IMR-90 (cell line): ENCODE results near the gene FOXN3. TPM values are rescaled to one million over a fixed set of nuclear protein-coding genes. Genes with fewer than 3 reads are reported as not detected.
A peak's percentile ranks its signal among the peaks of the same experiment; 100 is the strongest.

Source experiments
- ATAC-seq: fragments of 200-7000 bp; cut with Tn5 transposase; 2 replicates; pipeline ENCODE4 v1.9.1; 2020; ENCODE audit warnings: low read depth, mild to moderate bottlenecking, moderate library complexity
- BruUV-seq: library from RNA; stranded (reverse); fragments of 400-500 nt; replicated peaks from 2 replicates; lab custom pipeline; 2021; lab: Mats Ljungman, UMichigan
- CTCF ChIA-PET: fragments of 300-600 bp; formaldehyde crosslinking; extraction: SDS; loops from one replicate; lab custom pipeline; 2021; ENCODE audit warnings: antibody characterized with exemption; lab: Yijun Ruan, JAX
- POLR2A ChIA-PET: fragments of 300-600 bp; sonication (Branson Sonifier 250); formaldehyde crosslinking; loops from one replicate; lab custom pipeline; 2022; ENCODE audit warnings: antibody characterized with exemption; ENCODE audit not compliant: unreplicated experiment; lab: Charles Lee
- DNase-seq: peaks from one replicate; pipeline ENCODE4 v3.0.0; 2013
- H2AFZ ChIP-seq: replicated peaks from 2 replicates; pipeline ENCODE3; 2013; ENCODE audit warnings: low read length, mild to moderate bottlenecking; ENCODE audit not compliant: poor library complexity
- H2AK5ac ChIP-seq: 2 replicates; pipeline ENCODE4 v1.6.1; 2013; ENCODE audit warnings: low read depth, low read length, inconsistent platforms
- H2AK9ac ChIP-seq: replicated peaks from 2 replicates; pipeline ENCODE3; 2013; ENCODE audit warnings: mild to moderate bottlenecking, low read depth, low read length, moderate library complexity; ENCODE audit not compliant: poor library complexity
- H2BK120ac ChIP-seq: 2 replicates; pipeline ENCODE4 v1.6.1; 2013; ENCODE audit warnings: low read depth, low read length, inconsistent platforms
- H2BK15ac ChIP-seq: 3 replicates; pipeline ENCODE4 v1.6.1; 2013; ENCODE audit warnings: low read depth, low read length, inconsistent platforms
- H2BK20ac ChIP-seq: 2 replicates; pipeline ENCODE4 v1.6.1; 2013; ENCODE audit warnings: low read depth, mild to moderate bottlenecking, inconsistent platforms, low read length, moderate library complexity
- H2BK5ac ChIP-seq: 2 replicates; pipeline ENCODE4 v1.6.1; 2013; ENCODE audit warnings: mild to moderate bottlenecking, low read depth, low read length, inconsistent platforms; ENCODE audit not compliant: poor library complexity, severe bottlenecking
- H3K14ac ChIP-seq: replicated peaks from 2 replicates; pipeline ENCODE4 v1.6.1; 2013; ENCODE audit warnings: low read depth, low read length, inconsistent platforms
- H3K18ac ChIP-seq: 2 replicates; pipeline ENCODE4 v1.6.1; 2013; ENCODE audit warnings: low read depth, low read length, control low read depth
- H3K23ac ChIP-seq: 2 replicates; pipeline ENCODE4 v1.6.1; 2013; ENCODE audit warnings: low read depth, low read length, inconsistent platforms
- H3K27ac ChIP-seq: 2 replicates; pipeline ENCODE4 v1.5.1; 2013; ENCODE audit warnings: mild to moderate bottlenecking, control low read depth, low read length; ENCODE audit not compliant: insufficient read depth
- H3K27me3 ChIP-seq: 2 replicates; pipeline ENCODE4 v1.6.1; 2013; ENCODE audit warnings: low read length; ENCODE audit not compliant: control insufficient read depth, insufficient read depth
- H3K36me3 ChIP-seq: 2 replicates; pipeline ENCODE4 v1.6.1; 2013; ENCODE audit warnings: low read length, mixed read lengths; ENCODE audit not compliant: control insufficient read depth, insufficient read depth
- H3K4ac ChIP-seq: 2 replicates; pipeline ENCODE4 v1.6.1; 2013; ENCODE audit warnings: low read depth, low read length, inconsistent platforms
- H3K4me1 ChIP-seq: 2 replicates; pipeline ENCODE4 v1.6.1; 2013; ENCODE audit warnings: low read length, mixed read lengths; ENCODE audit not compliant: control insufficient read depth, insufficient read depth
- H3K4me2 ChIP-seq: 2 replicates; pipeline ENCODE4 v1.6.1; 2013; ENCODE audit warnings: low read depth, mild to moderate bottlenecking, control low read depth, low read length, moderate library complexity
- H3K4me3 ChIP-seq: 2 replicates; pipeline ENCODE4 v1.5.1; 2013; ENCODE audit warnings: low read depth, mild to moderate bottlenecking, control low read depth, low read length, moderate library complexity; ENCODE audit not compliant: insufficient read depth
- H3K56ac ChIP-seq: 2 replicates; pipeline ENCODE4 v1.6.1; 2013; ENCODE audit warnings: low read length, inconsistent platforms; ENCODE audit not compliant: insufficient read depth; ENCODE audit errors: extremely low read depth
- H3K79me1 ChIP-seq, 2 experiments: 2 replicates each; pipeline ENCODE4 v1.6.1; 2013; ENCODE audit warnings: low read length in 2 of 2, inconsistent platforms in 1 of 2, low read depth in 1 of 2
- H3K9ac ChIP-seq: 2 replicates; pipeline ENCODE4 v1.6.1; 2013; ENCODE audit warnings: low read depth, low read length, control low read depth
- H3K9me1 ChIP-seq: 2 replicates; pipeline ENCODE4 v1.6.1; 2013; ENCODE audit warnings: low read length, inconsistent platforms; ENCODE audit not compliant: insufficient read depth
- H3K9me3 ChIP-seq: 2 replicates; pipeline ENCODE4 v1.6.1; 2013; ENCODE audit warnings: low read length; ENCODE audit not compliant: control insufficient read depth, insufficient read depth
- H4K20me1 ChIP-seq: 2 replicates; pipeline ENCODE4 v1.6.1; 2013; ENCODE audit warnings: low read length, inconsistent platforms; ENCODE audit not compliant: insufficient read depth
- H4K5ac ChIP-seq: 2 replicates; pipeline ENCODE4 v1.6.1; 2013; ENCODE audit warnings: mild to moderate bottlenecking, low read depth, low read length, control low read depth
- H4K8ac ChIP-seq, 2 experiments: 2 replicates each; pipeline ENCODE4 v1.6.1; 2013; ENCODE audit warnings: low read depth in 2 of 2, low read length in 2 of 2, control low read depth in 1 of 2, inconsistent platforms in 1 of 2
- H4K91ac ChIP-seq: 2 replicates; pipeline ENCODE4 v1.6.1; 2013; ENCODE audit warnings: low read depth, low read length, inconsistent platforms; ENCODE audit not compliant: insufficient read depth
- CEBPB ChIP-seq: IDR thresholded peaks from 2 replicates; pipeline ENCODE4 v1.6.1; 2012; ENCODE audit warnings: low read depth, low read length, improper control_type of control experiment
- CHD1 ChIP-seq: IDR thresholded peaks from 2 replicates; pipeline ENCODE4 v1.6.1; 2012; ENCODE audit warnings: low read depth, low read length, improper control_type of control experiment
- FOS ChIP-seq: fragments of 150-350 bp; IDR thresholded peaks from 2 replicates; pipeline ENCODE4 v1.6.1; 2016; ENCODE audit warnings: low read depth, low read length
- MAFK ChIP-seq: IDR thresholded peaks from 2 replicates; pipeline ENCODE4 v1.6.1; 2012; ENCODE audit warnings: low read depth, low read length, improper control_type of control experiment
- MAZ ChIP-seq: IDR thresholded peaks from 2 replicates; pipeline ENCODE4 v1.6.1; 2012; ENCODE audit warnings: low read depth, mild to moderate bottlenecking, low read length, improper control_type of control experiment, moderate library complexity, borderline replicate concordance
- NFE2L2 ChIP-seq: fragments of 150-350 bp; IDR thresholded peaks from 2 replicates; pipeline ENCODE4 v1.6.1; 2016; ENCODE audit warnings: low read depth, mild to moderate bottlenecking, low read length
- POLR2A ChIP-seq: IDR thresholded peaks from 2 replicates; pipeline ENCODE4 v1.6.1; 2012; ENCODE audit warnings: mild to moderate bottlenecking, low read depth, low read length
- RCOR1 ChIP-seq: IDR thresholded peaks from 2 replicates; pipeline ENCODE4 v1.6.1; 2012; ENCODE audit warnings: mild to moderate bottlenecking, low read length, improper control_type of control experiment; ENCODE audit not compliant: insufficient replicate concordance
- RFX5 ChIP-seq: IDR thresholded peaks from 2 replicates; pipeline ENCODE4 v1.8.0; 2012; ENCODE audit warnings: low read depth, mild to moderate bottlenecking, low read length, moderate library complexity
- SMC3 ChIP-seq: fragments of 150-350 bp; IDR thresholded peaks from 2 replicates; pipeline ENCODE4 v1.6.1; 2016; ENCODE audit warnings: low read depth, mild to moderate bottlenecking, antibody characterized with exemption, low read length, moderate library complexity
- WGBS, 2 experiments: methylation state at CpG; one replicate each; pipeline versions ENCODE4 v1.1.5 to v1.1.7; 2013; ENCODE audit warnings: missing lambda C conversion rate in 2 of 2; ENCODE audit not compliant: insufficient read length in 1 of 2; ENCODE audit errors: extremely low coverage in 2 of 2; 5-methylcytosine and 5-hydroxymethylcytosine counted together
- dilution Hi-C: fragments of 300-500 bp; cut with HindIII; formaldehyde crosslinking; loops from one replicate; pipeline ENCODE4 v1.14.3; 2018; ENCODE audit warnings: low sequenced_read_pairs; ENCODE audit not compliant: unreplicated experiment
- in situ Hi-C: fragments of 300-500 bp; cut with MboI; formaldehyde crosslinking; loops from 3 replicates; pipeline ENCODE4 v1.14.3; 2019; ENCODE audit warnings: low sequenced_read_pairs, inconsistent platforms, mixed read lengths
- intact Hi-C: fragments of 100-400 bp; cut with micrococcal nuclease; formaldehyde crosslinking; loops from 2 replicates; pipeline ENCODE4 v1.10.0; 2022
- polyA plus RNA-seq, 3 experiments: library from polyadenylated mRNA; depleted of rRNA; stranded (reverse); fragments of >200 nt; gene quantifications; 2 replicates each; pipeline ENCODE4 v1.2.3, GENCODE V29; 2012; ENCODE audit warnings: low replicate concordance in 1 of 3
- total RNA-seq: library from RNA; depleted of rRNA; stranded (reverse); fragments of >200 nt; gene quantifications from 2 replicates; pipeline ENCODE4 v1.2.3, GENCODE V29; 2012
- TF ChIP-seq, protein P1 (sequence below): fragments of 150-350 bp; IDR thresholded peaks from 2 replicates; pipeline ENCODE4 v1.6.1; 2016; ENCODE audit warnings: low read depth, mild to moderate bottlenecking, low read length, moderate library complexity, borderline replicate concordance
- TF ChIP-seq, protein P2 (sequence below): conservative IDR thresholded peaks from 2 replicates; pipeline ENCODE4 v1.5.1; 2012; ENCODE audit warnings: mild to moderate bottlenecking, low read depth, low read length, improper control_type of control experiment
- TF ChIP-seq, protein P3 (sequence below): fragments of 150-350 bp; IDR thresholded peaks from 2 replicates; pipeline ENCODE4 v1.6.1; 2017; ENCODE audit warnings: mild to moderate bottlenecking, antibody characterized with exemption, low read length, low read depth

Gene FOXN3
- total and polyA plus RNA-seq, 2 of the 4 experiments (the other 2 are of a cell fraction): 22.6 to 33.7 TPM

DNA sequence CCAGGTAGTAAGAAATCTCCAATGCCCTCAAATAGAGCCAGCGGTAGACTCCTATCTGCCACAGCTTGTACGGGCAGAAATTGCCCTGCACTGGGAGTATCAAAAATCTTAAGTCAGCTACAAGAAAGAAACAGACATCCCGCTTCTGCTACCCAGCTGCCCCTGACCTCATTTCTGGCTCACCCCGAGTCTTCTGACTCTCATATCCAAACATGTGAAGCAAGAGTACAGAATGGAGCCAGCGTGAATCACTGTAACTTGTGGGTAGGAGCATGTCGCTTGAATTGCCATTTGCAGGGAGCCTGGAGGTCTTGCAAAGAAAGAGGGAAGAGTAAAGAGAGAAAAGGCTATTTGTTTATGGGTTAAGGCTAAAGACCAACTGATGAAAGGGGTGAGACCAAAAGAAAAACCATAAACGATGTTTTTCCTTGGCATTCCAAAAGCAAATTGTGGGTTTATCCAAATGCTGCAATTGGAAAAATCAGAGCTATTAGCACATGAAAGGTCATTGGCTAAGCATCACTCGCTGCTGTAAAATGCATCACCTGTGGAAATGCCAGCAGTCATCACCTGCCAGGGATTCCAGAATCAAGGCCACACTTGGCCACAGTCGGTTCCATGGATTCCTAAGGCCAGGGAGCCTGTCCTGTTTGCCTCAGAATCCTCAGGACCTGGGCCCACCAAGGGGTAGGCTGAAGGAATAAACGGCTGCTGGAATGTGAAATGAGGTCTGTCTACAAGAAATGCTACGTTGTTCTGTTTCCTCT, 86.6 kb downstream of the FOXN3 start:
- H3K27ac ChIP-seq: peak overlapping the region; percentile 70
- DNase-seq: peak; percentile 97
- CTCF ChIA-PET: interaction anchor here (0.8 kb wide), 1 partner anchor 9 kb away, joined by 3 read pairs; no protein-coding TSS in a partner anchor
- TF ChIP-seq POLR2A: no peak
- peak; percentile 31 for TF ChIP-seq RCOR1
- TF ChIP-seq CEBPB: peak; percentile 98
- no peak for TF ChIP-seq RFX5
- TF ChIP-seq, protein P1, sequence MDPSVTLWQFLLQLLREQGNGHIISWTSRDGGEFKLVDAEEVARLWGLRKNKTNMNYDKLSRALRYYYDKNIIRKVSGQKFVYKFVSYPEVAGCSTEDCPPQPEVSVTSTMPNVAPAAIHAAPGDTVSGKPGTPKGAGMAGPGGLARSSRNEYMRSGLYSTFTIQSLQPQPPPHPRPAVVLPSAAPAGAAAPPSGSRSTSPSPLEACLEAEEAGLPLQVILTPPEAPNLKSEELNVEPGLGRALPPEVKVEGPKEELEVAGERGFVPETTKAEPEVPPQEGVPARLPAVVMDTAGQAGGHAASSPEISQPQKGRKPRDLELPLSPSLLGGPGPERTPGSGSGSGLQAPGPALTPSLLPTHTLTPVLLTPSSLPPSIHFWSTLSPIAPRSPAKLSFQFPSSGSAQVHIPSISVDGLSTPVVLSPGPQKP: no peak
- TF ChIP-seq, protein P2, sequence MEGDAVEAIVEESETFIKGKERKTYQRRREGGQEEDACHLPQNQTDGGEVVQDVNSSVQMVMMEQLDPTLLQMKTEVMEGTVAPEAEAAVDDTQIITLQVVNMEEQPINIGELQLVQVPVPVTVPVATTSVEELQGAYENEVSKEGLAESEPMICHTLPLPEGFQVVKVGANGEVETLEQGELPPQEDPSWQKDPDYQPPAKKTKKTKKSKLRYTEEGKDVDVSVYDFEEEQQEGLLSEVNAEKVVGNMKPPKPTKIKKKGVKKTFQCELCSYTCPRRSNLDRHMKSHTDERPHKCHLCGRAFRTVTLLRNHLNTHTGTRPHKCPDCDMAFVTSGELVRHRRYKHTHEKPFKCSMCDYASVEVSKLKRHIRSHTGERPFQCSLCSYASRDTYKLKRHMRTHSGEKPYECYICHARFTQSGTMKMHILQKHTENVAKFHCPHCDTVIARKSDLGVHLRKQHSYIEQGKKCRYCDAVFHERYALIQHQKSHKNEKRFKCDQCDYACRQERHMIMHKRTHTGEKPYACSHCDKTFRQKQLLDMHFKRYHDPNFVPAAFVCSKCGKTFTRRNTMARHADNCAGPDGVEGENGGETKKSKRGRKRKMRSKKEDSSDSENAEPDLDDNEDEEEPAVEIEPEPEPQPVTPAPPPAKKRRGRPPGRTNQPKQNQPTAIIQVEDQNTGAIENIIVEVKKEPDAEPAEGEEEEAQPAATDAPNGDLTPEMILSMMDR: no peak
- TF ChIP-seq SMC3: no peak
- TF ChIP-seq CHD1: 0 out of 2 replicates have a peak, but pooled peaks have one; percentile 55
- TF ChIP-seq, protein P3, sequence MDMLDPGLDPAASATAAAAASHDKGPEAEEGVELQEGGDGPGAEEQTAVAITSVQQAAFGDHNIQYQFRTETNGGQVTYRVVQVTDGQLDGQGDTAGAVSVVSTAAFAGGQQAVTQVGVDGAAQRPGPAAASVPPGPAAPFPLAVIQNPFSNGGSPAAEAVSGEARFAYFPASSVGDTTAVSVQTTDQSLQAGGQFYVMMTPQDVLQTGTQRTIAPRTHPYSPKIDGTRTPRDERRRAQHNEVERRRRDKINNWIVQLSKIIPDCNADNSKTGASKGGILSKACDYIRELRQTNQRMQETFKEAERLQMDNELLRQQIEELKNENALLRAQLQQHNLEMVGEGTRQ: peak; percentile 15; the same call in 1 of the 2 replicates
- TF ChIP-seq NFE2L2: no peak
- peak; percentile 69 for TF ChIP-seq FOS
- TF ChIP-seq MAZ: peak; percentile 38; the same call in 1 of the 2 replicates
- no peak for TF ChIP-seq MAFK

More for the DNA sequence above, 86.6 kb downstream of the FOXN3 start:
- Histone ChIP-seq H3K79me1 (peaks cover 40 to 78% of the 10 kb centered on the region in 2 experiments), H2BK15ac (no peak overlapping the region; the same call in 2 of the 3 replicates), H2AK9ac (no peak overlapping the region), H3K56ac (no peak overlapping the region; the same call in 1 of the 2 replicates), H3K27me3 (no peaks in the 10 kb centered on the region), H3K4ac (peak overlapping the region; percentile 57), H4K20me1 (peaks cover 25% of the 10 kb centered on the region), H4K8ac (peak overlapping the region in 1 of 2 experiments; percentile 52; a peak in 1 of 4 replicates), H4K5ac (peak overlapping the region; percentile 19; the same call in 1 of the 2 replicates), H3K18ac (peak overlapping the region; percentile 18), H3K4me3 (no peak overlapping the region), H3K36me3 (peaks cover 3% of the 10 kb centered on the region), H3K9me3 (no peaks in the 10 kb centered on the region), H2BK20ac (peak overlapping the region; percentile 16; the same call in 1 of the 2 replicates), H4K91ac (no peak overlapping the region; the same call in 1 of the 2 replicates), H3K14ac (peak overlapping the region; percentile 23; the same call in 1 of the 2 replicates), H2BK120ac (peak overlapping the region; percentile 26; the same call in 1 of the 2 replicates), H2AFZ (no peak overlapping the region), H3K4me2 (peak overlapping the region; percentile 54), H2AK5ac (peak overlapping the region; percentile 24; the same call in 1 of the 2 replicates), H2BK5ac (peak overlapping the region; percentile 42), H3K4me1 (peaks cover 30% of the 10 kb centered on the region), H3K23ac (no peak overlapping the region), H3K9me1 (peaks cover 22% of the 10 kb centered on the region), H3K9ac (peak overlapping the region; percentile 25; the same call in 1 of the 2 replicates)
- ATAC-seq: peak; percentile 86
- intact Hi-C loops: no loop called here
- POLR2A ChIA-PET: interaction anchor here (0.7 kb wide), 1 partner anchor 505 kb away, joined by 9 read pairs; no protein-coding TSS in a partner anchor
- in situ Hi-C loops: no loop called here
- no TSS peak for BruUV-seq
- dilution Hi-C loops: no loop called here
- 23% methylated on average over 5 of the region's 11 CpGs; no CpG with 5 or more reads in 1 of the 2 experiments for WGBS, 2 experiments
